GM18505 (cell line): Measurements from ENCODE around the gene RNF123.
"Not testable (repeated sequence)": the region's sequence is repeated elsewhere in the genome, so short reads cannot be mapped to it uniquely, and the experiment has no call there.

Experiments
- ATAC-seq: cut with Tn5 transposase; IDR thresholded peaks from one replicate; pipeline ENCODE4 v1.9.1; 2021; ENCODE audit not compliant: unreplicated experiment
- POLR2A ChIP-seq: IDR thresholded peaks from 4 replicates; pipeline ENCODE4 v1.6.1; 2011; ENCODE audit warnings: borderline replicate concordance; ENCODE audit not compliant: insufficient read depth, insufficient read length; ENCODE audit errors: extremely low read depth

The RNF123 gene

GRCh38 chr3:49680493-49681231 is 8.7 kb upstream of the RNF123 start:
- ATAC-seq, result no peak

GRCh38 chr3:49681232-49681522 is 8.2 kb upstream of the RNF123 start:
- TF ChIP-seq POLR2A, result no peak

More at GRCh38 chr3:49680493-49681231, 8.7 kb upstream of the RNF123 start:
- no peak for TF ChIP-seq POLR2A

GRCh38 chr3:49681543-49681942 is 7.8 kb upstream of the RNF123 start:
- ATAC-seq, result no peak
- TF ChIP-seq POLR2A, result no peak

More at GRCh38 chr3:49681232-49681522, 8.2 kb upstream of the RNF123 start:
- no peak for ATAC-seq

DNA sequence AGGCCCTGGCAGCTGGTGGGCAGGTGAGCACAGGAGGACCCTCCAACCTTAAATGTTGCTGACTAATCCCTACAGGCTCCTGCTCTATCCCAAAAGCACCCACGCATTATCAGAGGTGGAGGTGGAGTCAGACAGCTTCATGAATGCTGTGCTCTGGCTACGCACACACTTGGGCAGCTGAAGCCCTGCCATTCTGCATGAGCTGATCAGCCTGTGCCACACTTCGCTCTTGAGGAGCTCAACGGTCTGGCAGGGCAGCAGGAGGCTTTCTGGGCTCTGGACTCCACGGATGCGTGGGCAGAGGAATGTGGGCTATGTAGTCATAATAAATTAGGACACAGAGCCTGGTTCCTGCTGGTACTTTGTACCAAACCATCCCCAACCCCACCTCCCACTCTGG is 6.2 kb upstream of the RNF123 start:
- ATAC-seq, result no peak
- no peak for TF ChIP-seq POLR2A

GRCh38 chr3:49684453-49684852 is 4.9 kb upstream of the RNF123 start:
- ATAC-seq, result not testable (repeated sequence)

GRCh38 chr3:49685103-49685502 is 4.3 kb upstream of the RNF123 start:
- not testable (repeated sequence) for ATAC-seq

DNA sequence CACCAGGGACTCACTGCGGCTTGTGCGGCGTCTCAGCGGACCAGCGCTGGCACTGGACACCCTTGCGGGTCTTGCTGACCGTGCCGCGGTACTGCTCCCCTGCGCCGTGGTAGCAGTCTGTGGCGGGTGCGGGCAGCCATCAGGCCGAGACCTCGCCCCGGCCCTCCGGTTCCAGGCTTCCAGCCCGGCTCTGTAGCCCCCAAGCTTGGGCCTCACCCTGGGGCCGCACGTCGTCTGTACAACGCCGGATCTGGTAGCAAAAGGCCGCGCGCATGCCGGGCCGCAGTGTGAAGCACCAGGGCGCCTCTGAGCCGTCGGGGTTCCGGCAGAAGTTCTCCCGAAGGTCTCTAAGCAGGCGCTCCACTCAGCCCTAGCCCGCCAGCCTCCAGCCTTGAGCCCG is 3.5 kb upstream of the RNF123 start:
- ATAC-seq, result not testable (repeated sequence)

- ATAC-seq, result not testable (repeated sequence)
Observed at GRCh38 chr3:49686346-49686745, 3.0 kb upstream of the RNF123 start.

DNA sequence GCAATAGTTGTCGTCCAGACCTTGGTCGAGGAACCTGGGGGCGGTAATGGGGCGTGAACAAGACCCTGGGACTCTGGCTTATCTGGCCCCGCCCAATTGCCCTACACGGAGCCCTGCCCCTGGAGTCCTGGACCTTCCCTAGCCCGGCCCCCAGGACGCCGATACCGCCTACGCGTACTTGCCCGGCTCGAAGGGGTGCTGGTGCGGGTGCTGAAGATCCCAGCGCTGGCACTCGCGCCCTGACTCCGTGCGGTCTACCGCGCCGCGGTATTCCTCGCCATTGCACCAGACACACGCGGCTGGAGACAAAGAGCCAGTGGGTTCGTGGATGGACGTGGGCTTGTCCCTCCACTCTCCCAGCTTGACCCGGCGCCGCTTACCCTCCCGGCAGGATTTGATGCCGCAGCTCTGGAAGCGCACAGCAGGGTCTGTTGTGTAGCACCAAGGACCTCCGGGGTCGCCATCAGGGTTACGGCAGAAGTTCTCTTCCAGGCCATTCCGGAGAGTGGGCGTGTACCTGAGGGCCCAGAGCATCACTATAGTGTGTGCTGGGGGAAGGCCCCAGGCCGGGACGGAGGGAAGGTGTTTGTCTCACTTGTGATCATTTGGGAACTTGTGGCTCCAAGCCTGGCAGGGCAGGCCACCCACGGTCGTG is 2.5 kb upstream of the RNF123 start:
- not testable (repeated sequence) for ATAC-seq

- ATAC-seq, result not testable (repeated sequence)
Observed at GRCh38 chr3:49687424-49687795, 1.9 kb upstream of the RNF123 start.

DNA sequence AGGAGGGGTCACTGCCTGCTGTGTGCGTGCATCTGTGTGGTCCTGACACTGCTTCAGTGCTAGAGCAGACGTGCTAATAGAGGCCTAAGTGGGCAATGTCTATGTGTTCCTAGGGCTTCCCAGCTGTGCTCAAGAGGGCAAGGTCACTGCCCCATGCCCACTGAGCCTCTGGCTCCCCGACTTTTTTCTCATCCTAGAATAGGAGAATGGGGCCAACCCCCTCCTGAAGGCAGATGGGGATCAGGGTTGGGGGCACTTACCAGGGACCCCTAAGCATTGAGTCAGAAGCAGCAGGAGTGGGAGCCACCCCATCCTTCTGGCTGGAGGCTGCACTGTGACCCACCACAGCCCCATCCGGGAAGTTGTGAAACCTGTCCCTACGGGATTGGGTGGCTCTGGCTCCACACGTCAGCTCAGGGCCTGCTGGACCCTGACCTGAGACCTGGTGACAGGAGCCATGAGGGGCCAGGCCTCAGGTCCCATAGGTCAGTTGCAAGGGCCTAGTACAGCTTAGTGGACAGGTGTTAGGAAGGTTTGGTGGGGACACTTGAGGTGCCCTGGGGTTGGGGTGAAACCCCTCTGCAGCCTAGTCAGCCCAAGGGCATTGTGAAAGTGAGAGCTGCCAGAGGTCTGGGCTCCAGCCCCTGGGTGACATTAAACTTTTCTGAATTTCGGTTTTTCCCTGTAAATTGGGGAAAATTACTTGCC is 865 bp upstream of the RNF123 start:
- ATAC-seq, result peak; percentile 5

DNA sequence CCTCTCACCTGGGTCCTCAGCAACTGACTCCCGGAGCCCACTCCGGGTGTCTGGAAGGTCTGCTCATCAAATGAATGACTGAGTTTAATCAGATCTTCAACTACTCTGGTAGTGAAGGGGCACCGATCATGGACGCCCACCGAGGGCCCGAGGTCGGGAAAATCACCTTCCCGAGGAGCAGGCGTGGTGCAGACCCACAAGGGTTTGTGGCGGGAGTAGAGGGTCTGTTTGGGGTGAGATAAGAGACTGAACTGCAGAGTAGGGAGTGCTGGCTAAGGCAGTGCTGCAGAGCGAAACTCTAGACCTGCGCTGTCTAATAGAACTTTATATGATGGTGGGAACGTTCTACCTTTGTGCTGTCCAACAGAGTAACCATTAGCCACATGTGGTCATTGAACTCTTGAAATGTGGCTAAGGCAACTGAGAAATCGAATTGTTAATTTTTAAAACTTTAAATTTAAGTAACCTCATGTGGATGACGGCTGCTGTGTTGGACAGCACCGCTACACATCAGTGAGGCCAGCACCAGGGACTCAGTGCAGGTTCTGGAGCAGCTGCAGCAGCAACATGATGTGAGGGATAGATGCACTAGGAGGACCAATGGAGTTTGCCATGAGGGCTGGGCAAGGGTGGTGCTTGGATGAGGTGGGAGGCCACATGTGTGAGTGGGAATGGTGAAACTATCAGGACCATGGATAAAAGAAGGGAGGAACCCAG is 709 bp downstream of the RNF123 start:
- peak; percentile 3 for ATAC-seq

GRCh38 chr3:49690856-49691255 is 1.5 kb downstream of the RNF123 start:
- ATAC-seq, result not testable (repeated sequence)

DNA sequence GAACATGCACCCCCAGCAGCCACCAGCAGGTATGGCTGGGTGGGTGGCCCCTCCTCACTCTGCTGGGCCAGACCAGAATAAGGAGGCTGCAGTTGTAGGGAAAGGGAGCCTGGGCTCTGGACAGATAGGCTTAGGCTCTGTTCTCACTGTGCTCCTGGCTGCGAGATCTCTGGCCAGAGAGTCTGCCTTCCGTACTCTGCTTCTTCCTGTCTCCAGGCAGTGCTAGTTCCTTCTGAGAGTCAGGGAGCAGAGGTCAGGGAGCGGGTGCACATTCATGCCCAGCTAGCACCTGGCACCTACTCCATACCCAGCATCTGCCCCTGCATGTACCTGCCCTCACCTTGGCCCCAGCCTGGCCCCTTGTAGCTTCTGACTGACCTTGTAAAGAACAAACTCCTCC is 2.1 kb downstream of the RNF123 start:
- ATAC-seq, result not testable (repeated sequence)

GRCh38 chr3:49694409-49695070 is 5.2 kb downstream of the RNF123 start:
- ATAC-seq, result not testable (repeated sequence)

GRCh38 chr3:49695350-49696015 is 6.1 kb downstream of the RNF123 start:
- ATAC-seq, result not testable (repeated sequence)
